HG02840 (cell line): ENCODE data around the gene TAF4B.
"Not testable (repeated sequence)": the region's sequence is repeated elsewhere in the genome, so short reads cannot be mapped to it uniquely, and the experiment has no call there.

Experiments used
- ATAC-seq: cut with Tn5 transposase; IDR thresholded peaks from one replicate; pipeline ENCODE4 v1.9.1; 2021; ENCODE audit warnings: mild to moderate bottlenecking, moderate library complexity, moderate number of reproducible peaks; ENCODE audit not compliant: unreplicated experiment, low FRiP score

Gene TAF4B

GRCh38 chr18:26226229-26227050 is at the start of gene TAF4B:
Gene TAF4B, plus strand, starts transcription at chr18:26226445. Its CDS starts 489 bp downstream, at chr18:26226934.
- peak; percentile 87 for ATAC-seq

GRCh38 chr18:26181343-26181826 is 44.9 kb upstream of the TAF4B start:
- ATAC-seq: no peak

- ATAC-seq: no peak
Observed at GRCh38 chr18:26183395-26184112, 42.7 kb upstream of the TAF4B start.

GRCh38 chr18:26185267-26185666 is 41.0 kb upstream of the TAF4B start:
- no peak for ATAC-seq

GRCh38 chr18:26190506-26190905 is 35.7 kb upstream of the TAF4B start:
- peak; percentile 90 for ATAC-seq

- no peak for ATAC-seq
Observed at GRCh38 chr18:26192233-26192632, 34.0 kb upstream of the TAF4B start.

GRCh38 chr18:26196605-26197004 is 29.6 kb upstream of the TAF4B start:
- ATAC-seq: no peak

GRCh38 chr18:26202001-26202400 is 24.2 kb upstream of the TAF4B start:
- ATAC-seq: not testable (repeated sequence)

- ATAC-seq: no peak
Observed at GRCh38 chr18:26205318-26205717, 20.9 kb upstream of the TAF4B start.

- ATAC-seq: no peak
Observed at GRCh38 chr18:26206488-26206887, 19.8 kb upstream of the TAF4B start.

GRCh38 chr18:26207937-26208336 is 18.3 kb upstream of the TAF4B start:
- no peak for ATAC-seq

- no peak for ATAC-seq
Observed at GRCh38 chr18:26208977-26209376, 17.3 kb upstream of the TAF4B start.

- no peak for ATAC-seq
Observed at GRCh38 chr18:26210147-26210546, 16.1 kb upstream of the TAF4B start.

GRCh38 chr18:26215247-26215970 is 10.8 kb upstream of the TAF4B start:
- ATAC-seq: peak; percentile 91

GRCh38 chr18:26225022-26225693 is 1.1 kb upstream of the TAF4B start:
- no peak for ATAC-seq

- no peak for ATAC-seq
Observed at GRCh38 chr18:26225915-26226228, 373 bp upstream of the TAF4B start.

- no peak for ATAC-seq
Observed at GRCh38 chr18:26227051-26227670, 916 bp downstream of the TAF4B start.

GRCh38 chr18:26228562-26229260 is 2.5 kb downstream of the TAF4B start:
- ATAC-seq: no peak

- no peak for ATAC-seq
Observed at GRCh38 chr18:26230497-26230896, 4.3 kb downstream of the TAF4B start.

- no peak for ATAC-seq
Observed at GRCh38 chr18:26233208-26233607, 7.0 kb downstream of the TAF4B start.
